Type B pancreatic cell (in vitro differentiated cells): ENCODE results near the gene GCLM. TPM values are rescaled to one million over a fixed set of nuclear protein-coding genes. Genes with fewer than 3 reads are reported as not detected.
"Not testable (repeated sequence)": the region's sequence is repeated elsewhere in the genome, so short reads cannot be mapped to it uniquely, and the experiment has no call there.

ENCODE experiments used
- DNase-seq: peaks from one replicate; pipeline ENCODE4 v3.0.0; 2021; ENCODE audit warnings: mixed read lengths; ENCODE audit not compliant: unreplicated experiment; ENCODE audit errors: extremely low spot score
- H3K27ac Mint-ChIP-seq: 2 replicates; pipeline ENCODE4 v1.8.0; 2021; ENCODE audit warnings: mild to moderate bottlenecking, mixed read lengths
- H3K27me3 Mint-ChIP-seq: 2 replicates; pipeline ENCODE4 v1.8.0; 2021; ENCODE audit warnings: mixed read lengths
- H3K36me3 Mint-ChIP-seq: 2 replicates; pipeline ENCODE4 v1.8.0; 2021; ENCODE audit warnings: mixed read lengths
- H3K4me1 Mint-ChIP-seq: one replicate; pipeline ENCODE4 v1.8.0; 2021; ENCODE audit warnings: mixed read lengths; ENCODE audit not compliant: unreplicated experiment
- H3K4me3 Mint-ChIP-seq: 2 replicates; pipeline ENCODE4 v1.8.0; 2021; ENCODE audit warnings: mild to moderate bottlenecking, mixed read lengths
- H3K9me3 Mint-ChIP-seq: 2 replicates; pipeline ENCODE4 v1.8.0; 2021; ENCODE audit warnings: mixed read lengths
- CTCF ChIP-seq: fragments of 200-600 bp; sonication (generic); conservative IDR thresholded peaks from 2 replicates; pipeline ENCODE4 v1.5.0; 2021; ENCODE audit warnings: antibody characterized with exemption, mild to moderate bottlenecking
- total RNA-seq: library from RNA; stranded (reverse); gene quantifications from 2 replicates; pipeline ENCODE4 v1.2.1, GENCODE V29; 2021; ENCODE audit warnings: low replicate concordance

GCLM gene
- total RNA-seq, 1 donor from 2014 or later = 16.6 TPM

DNA sequence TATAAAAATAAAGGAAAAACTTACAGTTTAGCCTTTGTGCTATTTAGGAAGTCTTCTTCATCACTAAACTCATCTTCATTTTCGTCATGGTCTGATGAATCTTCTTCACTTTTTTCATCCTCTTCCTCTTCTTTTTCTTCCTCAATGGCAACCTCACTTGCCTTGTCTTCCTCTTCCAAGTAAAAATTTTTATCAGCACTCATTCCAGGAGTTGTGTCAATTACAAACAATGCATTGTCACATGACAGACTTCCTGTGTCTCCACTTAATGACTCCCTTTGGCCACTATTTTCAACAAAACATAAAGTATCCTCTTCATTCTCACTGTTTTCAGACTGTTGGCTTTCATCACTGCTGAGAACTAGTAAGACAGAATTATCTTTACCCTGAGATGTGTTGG is 33.0 kb downstream of the GCLM start:
- TF ChIP-seq CTCF = no peak
- no peaks in the 10 kb centered on the region for H3K9me3 Mint-ChIP-seq
- H3K27me3 Mint-ChIP-seq = no peaks in the 10 kb centered on the region
- H3K4me3 Mint-ChIP-seq = peak overlapping the region; percentile 96
- peaks cover 37% of the 10 kb centered on the region for H3K36me3 Mint-ChIP-seq
- no peak for DNase-seq
- H3K27ac Mint-ChIP-seq = no peak overlapping the region
- H3K4me1 Mint-ChIP-seq = peaks cover 15% of the 10 kb centered on the region

DNA sequence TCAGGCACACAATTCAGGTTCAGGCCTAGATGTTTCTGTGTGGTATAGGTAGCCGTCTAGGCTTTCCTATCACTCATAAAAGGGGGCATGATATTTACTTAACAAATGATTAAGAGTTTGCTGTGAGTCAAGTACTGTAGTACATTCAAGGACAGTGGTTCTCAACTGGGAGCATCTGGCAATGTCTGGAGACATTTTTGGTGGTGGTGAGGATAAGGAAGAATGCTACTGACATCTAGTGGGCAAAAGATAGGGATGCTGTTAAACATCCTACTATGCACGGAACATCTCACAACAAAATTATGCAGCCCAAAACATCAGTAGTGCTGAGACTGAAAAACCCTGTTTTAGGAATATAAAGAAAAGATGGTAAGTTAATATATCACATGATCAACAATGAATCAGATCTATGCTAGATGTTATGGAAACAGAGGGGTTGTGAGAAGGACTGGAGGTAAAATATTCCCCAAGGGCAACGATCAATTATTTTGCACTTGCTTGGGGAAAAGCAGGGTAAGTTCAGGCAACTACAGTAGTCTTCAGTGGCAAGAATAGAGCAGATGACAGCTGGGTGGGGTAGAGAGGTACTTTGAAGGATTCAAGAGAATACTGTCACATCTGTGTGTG is 35.1 kb downstream of the GCLM start:
- Mint-ChIP-seq H3K4me3 (no peak overlapping the region), H3K36me3 (peaks cover 49% of the 10 kb centered on the region), H3K27me3 (no peaks in the 10 kb centered on the region), H3K27ac (peak overlapping the region; percentile 31), H3K4me1 (peaks cover 9% of the 10 kb centered on the region), H3K9me3 (no peaks in the 10 kb centered on the region)
- DNase-seq = no peak
- peak; percentile 84 for TF ChIP-seq CTCF

GRCh38 chr1:93871366-93871765 is 37.9 kb downstream of the GCLM start:
- Mint-ChIP-seq H3K4me1 (peaks cover 3% of the 10 kb centered on the region), H3K36me3 (peaks cover 51% of the 10 kb centered on the region), H3K27me3 (no peaks in the 10 kb centered on the region), H3K4me3 (no peak overlapping the region), H3K9me3 (no peaks in the 10 kb centered on the region), H3K27ac (no peak overlapping the region)
- no peak for DNase-seq
- TF ChIP-seq CTCF = no peak

DNA sequence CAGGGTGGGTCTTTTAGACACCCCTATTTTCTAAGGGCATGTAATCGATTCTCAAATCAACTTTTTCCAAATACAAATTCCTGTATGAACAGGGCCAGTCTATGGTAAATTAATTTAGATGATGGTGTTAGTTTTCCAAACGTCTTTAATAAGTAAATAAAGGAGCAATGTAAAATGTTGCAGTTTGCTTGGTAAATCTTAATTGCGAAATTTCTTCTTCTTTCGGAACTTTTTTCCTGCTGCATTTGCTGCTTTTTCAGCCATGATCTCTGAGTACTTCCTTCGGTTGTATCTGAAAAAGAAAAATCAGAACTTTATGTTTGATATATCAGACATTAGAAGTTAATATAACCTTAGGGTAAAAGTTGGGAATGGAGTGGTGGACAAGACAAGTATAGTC is 39.6 kb downstream of the GCLM start:
- H3K4me3 Mint-ChIP-seq = no peak overlapping the region
- H3K9me3 Mint-ChIP-seq = no peaks in the 10 kb centered on the region
- H3K27ac Mint-ChIP-seq = no peak overlapping the region
- H3K27me3 Mint-ChIP-seq = no peaks in the 10 kb centered on the region
- TF ChIP-seq CTCF = no peak
- no peaks in the 10 kb centered on the region for H3K4me1 Mint-ChIP-seq
- peaks cover 48% of the 10 kb centered on the region for H3K36me3 Mint-ChIP-seq
- DNase-seq = no peak

DNA sequence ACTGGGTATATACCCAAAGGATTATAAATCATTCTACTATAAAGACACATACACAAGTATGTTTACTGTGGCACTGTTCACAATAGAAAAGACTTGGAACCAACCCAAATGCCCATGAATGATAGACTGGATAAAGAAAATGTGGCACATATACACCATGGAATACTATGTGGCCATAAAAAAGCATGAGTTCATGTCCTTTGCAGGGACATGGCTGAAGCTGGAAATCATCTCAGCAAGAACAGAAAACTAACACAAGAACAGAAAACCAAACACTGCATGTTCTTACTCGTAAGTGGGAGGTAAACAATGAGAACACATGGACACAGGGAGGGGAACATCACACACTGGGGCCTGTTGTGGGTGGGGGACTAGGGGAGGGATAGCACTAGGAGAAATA is 40.7 kb downstream of the GCLM start:
- DNase-seq, H3K4me3 Mint-ChIP-seq, H3K27me3 Mint-ChIP-seq, H3K9me3 Mint-ChIP-seq, H3K4me1 Mint-ChIP-seq, H3K27ac Mint-ChIP-seq: not testable (repeated sequence)
- H3K36me3 Mint-ChIP-seq = peaks cover 40% of the 10 kb centered on the region

DNA sequence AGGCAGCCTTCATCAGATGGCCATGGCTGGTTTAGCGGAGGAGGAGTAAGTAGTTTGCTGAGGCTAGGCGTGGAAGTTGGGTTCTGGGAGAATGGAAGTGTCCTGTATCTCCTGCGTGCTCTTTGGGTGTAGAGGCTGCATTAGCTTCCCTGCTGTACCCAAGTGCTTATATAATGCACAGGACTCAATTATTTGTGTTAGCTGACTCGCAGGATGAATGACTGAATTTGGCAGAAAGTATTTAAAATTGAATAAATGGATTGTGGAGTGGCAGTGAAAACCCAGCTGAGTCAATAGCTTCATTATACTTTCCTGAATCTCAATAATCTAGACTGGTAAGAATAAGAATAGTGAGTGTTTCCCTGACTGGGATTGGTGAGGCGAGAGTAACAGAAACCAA is 44.0 kb downstream of the GCLM start:
- no peak for TF ChIP-seq CTCF
- Mint-ChIP-seq H3K4me1 (no peaks in the 10 kb centered on the region), H3K9me3 (no peaks in the 10 kb centered on the region), H3K27me3 (peaks cover 6% of the 10 kb centered on the region), H3K27ac (no peak overlapping the region), H3K4me3 (no peak overlapping the region), H3K36me3 (peaks cover 24% of the 10 kb centered on the region)
- no peak for DNase-seq
